ENCODE data around the gene POLA2. TPM values are rescaled to one million over a fixed set of nuclear protein-coding genes. Genes with fewer than 3 reads are reported as not detected.

POLA2 gene
- total and polyA plus RNA-seq, 9 of the 15 experiments (the other 6 are each of a cell fraction or from before 2014, with no cell fraction given), result 2.7 to 134 (median 44.4) TPM

GRCh38 chr11:65215441-65216076, 46.2 kb upstream of the POLA2 start (continued):
- no peak for TF ChIP-seq POLR2G (IDR thresholded peaks at IDR 0.05; ENCODE audit: low read depth, low read length)
- no peak for TF ChIP-seq ZBTB5 (IDR thresholded peaks at IDR 0.05)
- no peak for TF ChIP-seq TEAD1 (CRISPR knock-in tag; IDR thresholded peaks at IDR 0.05)
- TF ChIP-seq NR2F6 (CRISPR knock-in tag; IDR thresholded peaks at IDR 0.05), result no peak
- TF ChIP-seq KDM5B (IDR thresholded peaks at IDR 0.05; ENCODE audit: insufficient replicate concordance, low read depth, low read length), result no peak
- peak; percentile 42; the same call in 1 of the 2 replicates for TF ChIP-seq LEF1 (IDR thresholded peaks at IDR 0.05)
- no peak for TF ChIP-seq CTCFL (IDR thresholded peaks at IDR 0.05; ENCODE audit: borderline replicate concordance, insufficient read depth, low read depth, low read length, poor library complexity, severe bottlenecking)
- TF ChIP-seq NKRF (IDR thresholded peaks at IDR 0.05; ENCODE audit: borderline replicate concordance), result no peak
- TF ChIP-seq HDAC1 (IDR thresholded peaks at IDR 0.05), result peak in 1 of 2 experiments; percentile 53; a peak in 1 of 4 replicates
- TF ChIP-seq CREB5 (CRISPR knock-in tag; IDR thresholded peaks at IDR 0.05), result no peak
- TF ChIP-seq NFRKB (IDR thresholded peaks at IDR 0.05; ENCODE audit: low read depth), result no peak
- TF ChIP-seq ZNF76 (CRISPR knock-in tag; IDR thresholded peaks at IDR 0.05; ENCODE audit: borderline replicate concordance), result no peak
- no peak for TF ChIP-seq ARID4B (CRISPR knock-in tag; IDR thresholded peaks at IDR 0.05)
- no peak for TF ChIP-seq ZNF75A (CRISPR knock-in tag; IDR thresholded peaks at IDR 0.05)
- TF ChIP-seq HCFC1 (IDR thresholded peaks at IDR 0.05; ENCODE audit: low read depth, low read length), result no peak
